ENCODE measurements around the gene RAVER1.

DNA sequence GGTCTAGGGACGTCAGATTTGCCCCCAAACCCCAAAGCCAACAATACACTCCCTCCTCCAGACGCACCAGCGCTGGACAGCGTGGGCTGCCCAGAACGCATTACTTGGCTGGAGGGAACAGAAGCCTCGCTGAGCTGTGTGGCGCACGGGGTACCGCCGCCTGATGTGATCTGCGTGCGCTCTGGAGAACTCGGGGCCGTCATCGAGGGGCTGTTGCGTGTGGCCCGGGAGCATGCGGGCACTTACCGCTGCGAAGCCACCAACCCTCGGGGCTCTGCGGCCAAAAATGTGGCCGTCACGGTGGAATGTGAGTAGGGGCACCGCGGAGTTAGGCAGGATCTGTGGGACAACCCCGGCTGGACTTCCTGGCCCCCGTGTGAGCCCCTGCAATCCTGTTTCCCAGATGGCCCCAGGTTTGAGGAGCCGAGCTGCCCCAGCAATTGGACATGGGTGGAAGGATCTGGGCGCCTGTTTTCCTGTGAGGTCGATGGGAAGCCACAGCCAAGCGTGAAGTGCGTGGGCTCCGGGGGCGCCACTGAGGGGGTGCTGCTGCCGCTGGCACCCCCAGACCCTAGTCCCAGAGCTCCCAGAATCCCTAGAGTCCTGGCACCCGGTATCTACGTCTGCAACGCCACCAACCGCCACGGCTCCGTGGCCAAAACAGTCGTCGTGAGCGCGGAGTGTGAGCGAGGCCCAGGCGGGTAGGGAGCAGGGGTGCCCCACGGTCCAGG lies 39.5 kb downstream of the RAVER1 start:
- no peak for TF ChIP-seq CTCF (IDR thresholded peaks at IDR 0.05)
- no peak for TF ChIP-seq POLR2A (IDR thresholded peaks at IDR 0.05)

Data from sigmoid colon (tissue), 3 donors.